ENCODE results near the gene ATP11A.

The ATP11A gene

DNA sequence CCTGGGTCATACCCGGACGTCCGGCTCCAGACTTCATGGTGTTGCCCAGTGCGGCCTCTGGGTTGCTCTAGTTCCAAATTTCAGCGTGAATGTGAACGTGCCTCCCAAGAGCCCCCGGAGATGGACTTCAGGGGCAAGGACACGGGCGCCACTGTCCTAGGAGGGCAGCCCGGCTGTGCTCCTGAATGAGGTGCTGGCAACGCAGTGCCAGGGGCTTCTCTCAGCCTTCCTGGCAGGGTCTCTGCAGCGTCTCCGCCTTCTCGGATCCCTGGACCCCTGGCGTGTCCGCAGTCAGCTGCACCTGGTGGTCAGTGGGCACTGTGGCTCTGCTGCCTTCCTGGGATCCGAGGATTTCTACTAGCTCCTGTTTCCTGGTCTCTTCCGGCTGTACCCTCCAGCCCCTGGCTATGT is 177.5 kb downstream of the ATP11A start:
- H3K9me3 ChIP-seq (ENCODE audit: severe bottlenecking), result no peaks in the 10 kb centered on the region
- TF ChIP-seq, protein P1, sequence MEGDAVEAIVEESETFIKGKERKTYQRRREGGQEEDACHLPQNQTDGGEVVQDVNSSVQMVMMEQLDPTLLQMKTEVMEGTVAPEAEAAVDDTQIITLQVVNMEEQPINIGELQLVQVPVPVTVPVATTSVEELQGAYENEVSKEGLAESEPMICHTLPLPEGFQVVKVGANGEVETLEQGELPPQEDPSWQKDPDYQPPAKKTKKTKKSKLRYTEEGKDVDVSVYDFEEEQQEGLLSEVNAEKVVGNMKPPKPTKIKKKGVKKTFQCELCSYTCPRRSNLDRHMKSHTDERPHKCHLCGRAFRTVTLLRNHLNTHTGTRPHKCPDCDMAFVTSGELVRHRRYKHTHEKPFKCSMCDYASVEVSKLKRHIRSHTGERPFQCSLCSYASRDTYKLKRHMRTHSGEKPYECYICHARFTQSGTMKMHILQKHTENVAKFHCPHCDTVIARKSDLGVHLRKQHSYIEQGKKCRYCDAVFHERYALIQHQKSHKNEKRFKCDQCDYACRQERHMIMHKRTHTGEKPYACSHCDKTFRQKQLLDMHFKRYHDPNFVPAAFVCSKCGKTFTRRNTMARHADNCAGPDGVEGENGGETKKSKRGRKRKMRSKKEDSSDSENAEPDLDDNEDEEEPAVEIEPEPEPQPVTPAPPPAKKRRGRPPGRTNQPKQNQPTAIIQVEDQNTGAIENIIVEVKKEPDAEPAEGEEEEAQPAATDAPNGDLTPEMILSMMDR (IDR thresholded peaks at IDR 0.05; ENCODE audit: poor library complexity, severe bottlenecking), result no peak
- ATAC-seq (ENCODE audit: low read depth) (no peak), DNase-seq (ENCODE audit: low spot score) (no peak)
- no peaks in the 10 kb centered on the region for H3K36me3 ChIP-seq (ENCODE audit: low read depth)
- no peaks in the 10 kb centered on the region for H3K4me1 ChIP-seq (ENCODE audit: insufficient read depth, poor library complexity, severe bottlenecking)
- no peak overlapping the region for H3K4me3 ChIP-seq (ENCODE audit: severe bottlenecking)
- H3K27me3 ChIP-seq (ENCODE audit: insufficient read depth, poor library complexity, severe bottlenecking), result no peaks in the 10 kb centered on the region
- no peak overlapping the region for H3K27ac ChIP-seq (ENCODE audit: poor library complexity, severe bottlenecking)

DNA sequence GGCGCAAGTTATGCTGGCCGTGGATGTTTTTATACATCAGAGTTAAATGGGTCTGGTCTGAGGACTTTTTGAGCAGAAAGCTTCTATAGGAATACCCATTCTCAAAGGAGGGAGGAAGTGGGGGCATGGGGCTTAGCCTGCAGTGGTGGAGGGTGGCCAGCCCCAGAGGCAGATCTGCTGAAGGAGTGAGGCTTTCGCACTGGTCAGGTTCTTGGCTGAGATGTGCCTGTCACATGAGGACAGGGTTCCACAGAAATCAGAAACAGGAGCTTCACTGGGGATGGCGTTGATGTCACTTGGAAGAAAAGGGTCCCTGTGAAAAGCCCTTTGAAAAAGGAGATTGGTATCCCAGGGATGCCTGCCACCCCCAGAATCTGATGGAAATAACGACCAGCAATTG is 178.5 kb downstream of the ATP11A start:
- TF ChIP-seq, protein P1 (IDR thresholded peaks at IDR 0.05; ENCODE audit: poor library complexity, severe bottlenecking), result no peak
- Histone ChIP-seq H3K9me3 (ENCODE audit: severe bottlenecking) (no peaks in the 10 kb centered on the region), H3K36me3 (ENCODE audit: low read depth) (no peaks in the 10 kb centered on the region), H3K4me1 (ENCODE audit: insufficient read depth, poor library complexity, severe bottlenecking) (no peaks in the 10 kb centered on the region), H3K4me3 (ENCODE audit: severe bottlenecking) (no peak overlapping the region), H3K27me3 (ENCODE audit: insufficient read depth, poor library complexity, severe bottlenecking) (no peaks in the 10 kb centered on the region), H3K27ac (ENCODE audit: poor library complexity, severe bottlenecking) (no peak overlapping the region)
- ATAC-seq (ENCODE audit: low read depth) (no peak), DNase-seq (ENCODE audit: low spot score) (no peak)

DNA sequence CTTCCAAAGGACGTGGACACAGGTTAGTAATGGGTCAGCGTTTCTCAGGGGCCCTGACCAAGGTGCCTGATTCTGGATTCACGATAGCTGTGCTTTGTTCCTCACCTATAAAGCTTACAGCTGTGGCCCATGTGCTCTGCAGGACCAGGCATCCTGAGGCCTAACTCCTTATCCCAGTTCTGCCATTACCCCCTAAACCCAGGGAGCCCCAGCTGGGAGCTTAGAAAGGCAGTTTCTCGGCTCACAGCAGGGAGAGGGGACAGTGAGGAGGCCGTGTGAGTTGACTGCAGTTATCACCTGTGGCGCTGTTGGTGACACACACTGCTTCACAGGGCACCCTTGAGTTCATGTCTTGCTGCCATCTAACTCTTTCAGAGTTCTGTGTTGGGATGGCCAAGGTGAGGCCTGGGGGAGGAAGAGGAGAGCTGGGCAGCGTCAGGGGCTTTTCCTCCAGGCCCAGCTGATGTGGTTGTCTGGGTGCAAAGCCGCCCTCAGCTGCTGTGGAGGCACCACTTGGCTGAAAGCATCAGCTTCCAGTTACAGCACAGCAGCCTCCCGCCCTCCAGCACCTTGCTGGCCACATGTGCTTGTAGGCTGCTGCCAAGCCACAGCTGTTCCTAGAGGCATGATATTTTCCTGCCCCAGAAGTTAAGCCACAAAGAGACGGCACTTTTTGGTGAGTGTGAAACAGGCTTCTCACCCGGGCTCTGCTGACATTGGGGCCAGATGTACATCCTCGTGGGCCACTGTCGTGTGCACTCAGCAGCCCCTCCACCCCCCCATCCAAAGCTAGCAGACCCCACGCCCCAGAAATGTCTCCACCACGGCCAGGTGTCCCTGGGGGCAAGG is 179.6 kb downstream of the ATP11A start:
- no peaks in the 10 kb centered on the region for H3K4me1 ChIP-seq (ENCODE audit: insufficient read depth, poor library complexity, severe bottlenecking)

GRCh38 chr13:112870051-112870331 is 180.2 kb downstream of the ATP11A start:
- no peak overlapping the region for H3K27ac ChIP-seq (ENCODE audit: poor library complexity, severe bottlenecking)
- H3K4me3 ChIP-seq (ENCODE audit: severe bottlenecking), result no peak overlapping the region
- no peaks in the 10 kb centered on the region for H3K27me3 ChIP-seq (ENCODE audit: insufficient read depth, poor library complexity, severe bottlenecking)
- ATAC-seq (ENCODE audit: low read depth) (no peak), DNase-seq (ENCODE audit: low spot score) (no peak)
- no peaks in the 10 kb centered on the region for H3K9me3 ChIP-seq (ENCODE audit: severe bottlenecking)
- H3K36me3 ChIP-seq (ENCODE audit: low read depth), result no peaks in the 10 kb centered on the region
- H3K4me1 ChIP-seq (ENCODE audit: insufficient read depth, poor library complexity, severe bottlenecking), result no peaks in the 10 kb centered on the region
- TF ChIP-seq, protein P1 (IDR thresholded peaks at IDR 0.05; ENCODE audit: poor library complexity, severe bottlenecking), result no peak

More for the DNA sequence above, 179.6 kb downstream of the ATP11A start:
- TF ChIP-seq, protein P1 (IDR thresholded peaks at IDR 0.05; ENCODE audit: poor library complexity, severe bottlenecking), result no peak
- H3K27ac ChIP-seq (ENCODE audit: poor library complexity, severe bottlenecking), result no peak overlapping the region
- H3K27me3 ChIP-seq (ENCODE audit: insufficient read depth, poor library complexity, severe bottlenecking), result no peaks in the 10 kb centered on the region
- no peak for ATAC-seq (ENCODE audit: low read depth)
- no peak overlapping the region for H3K4me3 ChIP-seq (ENCODE audit: severe bottlenecking)
- H3K36me3 ChIP-seq (ENCODE audit: low read depth), result no peaks in the 10 kb centered on the region
- H3K9me3 ChIP-seq (ENCODE audit: severe bottlenecking), result no peaks in the 10 kb centered on the region
- no peak for DNase-seq (ENCODE audit: low spot score)

DNA sequence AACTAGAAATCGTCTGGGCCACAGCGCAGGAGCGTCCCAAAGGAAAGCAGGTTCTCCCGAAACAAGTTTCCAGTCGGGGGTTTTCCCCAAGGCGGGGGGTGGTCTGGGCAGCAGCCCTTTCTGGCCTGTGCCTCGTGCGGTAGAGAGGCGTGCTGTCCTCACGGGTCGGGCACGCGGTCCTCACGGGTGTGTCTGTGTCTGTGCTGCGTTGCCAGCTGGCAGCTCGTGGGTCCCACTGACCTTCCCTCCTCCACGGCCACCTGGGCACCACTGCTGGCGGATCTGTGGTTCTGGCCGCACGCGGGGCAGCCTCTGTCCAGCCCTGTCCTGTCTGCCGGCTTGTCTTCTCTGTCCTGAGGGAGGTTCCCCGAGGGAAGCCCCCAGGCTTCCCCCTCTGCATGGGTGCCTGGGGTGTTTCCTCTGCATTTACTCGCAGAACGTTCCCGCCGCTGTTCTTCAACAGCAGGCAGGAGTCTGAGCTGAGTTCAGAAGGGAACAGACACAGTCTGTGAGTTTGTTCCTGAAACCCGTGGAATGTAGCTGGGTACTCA is 181.0 kb downstream of the ATP11A start:
- Histone ChIP-seq H3K36me3 (ENCODE audit: low read depth) (no peaks in the 10 kb centered on the region), H3K27me3 (ENCODE audit: insufficient read depth, poor library complexity, severe bottlenecking) (no peaks in the 10 kb centered on the region), H3K9me3 (ENCODE audit: severe bottlenecking) (no peaks in the 10 kb centered on the region), H3K27ac (ENCODE audit: poor library complexity, severe bottlenecking) (no peak overlapping the region), H3K4me1 (ENCODE audit: insufficient read depth, poor library complexity, severe bottlenecking) (no peaks in the 10 kb centered on the region), H3K4me3 (ENCODE audit: severe bottlenecking) (no peak overlapping the region)
- TF ChIP-seq, protein P1 (IDR thresholded peaks at IDR 0.05; ENCODE audit: poor library complexity, severe bottlenecking), result no peak
- DNase-seq (ENCODE audit: low spot score) (no peak), ATAC-seq (ENCODE audit: low read depth) (no peak)

All from RWPE2 (cell line).